Upper lobe of right lung (tissue), 1 donor: Measurements from ENCODE around the gene ARID3B. TPM values are rescaled to one million over a fixed set of nuclear protein-coding genes. Genes with fewer than 3 reads are reported as not detected.

Source experiments
- ATAC-seq: fragments of 200-7000 bp; cut with Tn5 transposase; one replicate; pipeline ENCODE4 v1.9.1; 2020; ENCODE audit warnings: mild to moderate bottlenecking, moderate library complexity
- DNase-seq: peaks from one replicate; pipeline ENCODE4 v3.0.0-alpha.2; 2020
- H3K27ac ChIP-seq: fragments of 200-600 bp; one replicate; pipeline ENCODE4 v1.8.0; 2022
- H3K27me3 ChIP-seq: fragments of 200-600 bp; one replicate; pipeline ENCODE4 v1.8.0; 2022; ENCODE audit warnings: mild to moderate bottlenecking
- H3K36me3 ChIP-seq: fragments of 200-600 bp; one replicate; pipeline ENCODE4 v1.8.0; 2022
- H3K4me1 ChIP-seq: fragments of 200-600 bp; one replicate; pipeline ENCODE4 v1.8.0; 2022
- H3K4me3 ChIP-seq: fragments of 200-600 bp; one replicate; pipeline ENCODE4 v1.8.0; 2022; ENCODE audit warnings: mild to moderate bottlenecking
- H3K9me3 ChIP-seq: fragments of 200-600 bp; one replicate; pipeline ENCODE4 v1.8.0; 2022
- CTCF ChIP-seq: fragments of 200-600 bp; IDR thresholded peaks from one replicate; pipeline ENCODE4 v1.8.0; 2022; ENCODE audit warnings: antibody characterized with exemption
- intact Hi-C: fragments of 100-400 bp; cut with DNase I; formaldehyde crosslinking; loops from one replicate; pipeline ENCODE4 v1.11.0; 2022
- total RNA-seq: library from RNA; stranded (reverse); fragmentation: NEBNext Ultra II Directional; extraction: Animal tissue kit (Norgen Biotek cat#: 25700); gene quantifications from one replicate; pipeline ENCODE4 v1.2.1, GENCODE V29; 2021
- donor health status: DM: no; HTN: yes; CAD: no; lungs with severe emphysema.

Gene ARID3B
- total RNA-seq, 1 donor from 2014 or later = 10.7 TPM

DNA sequence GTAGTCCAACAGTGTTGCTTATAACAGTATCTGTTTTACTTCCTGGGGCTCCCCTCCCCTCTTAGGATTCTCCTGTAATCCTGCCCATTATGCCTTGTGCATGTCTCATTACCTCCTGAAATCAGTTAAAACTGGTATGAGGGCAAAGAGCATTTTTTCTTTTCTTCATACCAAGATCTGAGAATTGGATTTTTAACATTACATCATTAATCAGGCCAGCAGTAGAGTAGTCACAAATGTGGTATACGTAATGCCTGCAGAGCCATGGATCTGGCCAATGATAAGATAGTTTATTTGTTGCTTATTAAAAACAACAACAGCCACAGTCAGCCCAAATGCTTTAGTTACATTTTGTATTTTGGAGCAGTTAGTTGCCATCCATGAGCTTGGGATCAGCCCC, 23.2 kb downstream of the ARID3B start:
- TF ChIP-seq CTCF = no peak
- Histone ChIP-seq H3K9me3 (no peaks in the 10 kb centered on the region), H3K4me3 (no peak overlapping the region), H3K27me3 (no peaks in the 10 kb centered on the region), H3K36me3 (no peaks in the 10 kb centered on the region), H3K4me1 (no peaks in the 10 kb centered on the region), H3K27ac (no peak overlapping the region)
- intact Hi-C loops = no loop called here
- DNase-seq (no peak), ATAC-seq (no peak)

- Histone ChIP-seq H3K36me3 (no peaks in the 10 kb centered on the region), H3K4me3 (no peak overlapping the region), H3K4me1 (no peaks in the 10 kb centered on the region), H3K9me3 (no peaks in the 10 kb centered on the region), H3K27me3 (no peaks in the 10 kb centered on the region), H3K27ac (no peak overlapping the region)
- ATAC-seq (no peak), DNase-seq (no peak)
- TF ChIP-seq CTCF = no peak
- intact Hi-C loops = no loop called here
Measured at GRCh38 chr15:74565381-74566085, 24.5 kb downstream of the ARID3B start.

DNA sequence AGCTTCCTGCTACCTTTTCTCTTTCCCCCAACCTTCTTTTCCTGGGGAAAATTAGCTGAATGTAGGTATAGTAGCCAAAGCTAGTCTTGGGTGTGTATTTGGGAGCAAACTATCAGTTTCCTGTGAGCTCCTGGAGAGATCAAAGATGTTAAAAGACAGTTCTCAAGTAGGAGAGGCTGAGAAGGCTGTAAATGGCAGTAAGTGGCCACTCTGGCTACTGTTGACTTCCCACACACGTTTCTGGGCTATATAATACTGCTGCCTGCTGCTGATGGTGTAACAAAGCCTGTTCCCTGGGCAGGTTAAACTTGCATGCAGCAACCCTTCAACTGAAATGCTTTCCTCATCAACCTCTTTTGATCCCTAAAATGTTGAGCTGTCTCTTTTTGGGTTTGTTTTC, 27.6 kb downstream of the ARID3B start:
- Histone ChIP-seq H3K9me3 (no peaks in the 10 kb centered on the region), H3K36me3 (peaks cover 17% of the 10 kb centered on the region), H3K4me1 (no peaks in the 10 kb centered on the region), H3K4me3 (no peak overlapping the region), H3K27me3 (no peaks in the 10 kb centered on the region), H3K27ac (no peak overlapping the region)
- no peak for TF ChIP-seq CTCF
- intact Hi-C loops = no loop called here
- no peak for ATAC-seq
- DNase-seq = no peak

DNA sequence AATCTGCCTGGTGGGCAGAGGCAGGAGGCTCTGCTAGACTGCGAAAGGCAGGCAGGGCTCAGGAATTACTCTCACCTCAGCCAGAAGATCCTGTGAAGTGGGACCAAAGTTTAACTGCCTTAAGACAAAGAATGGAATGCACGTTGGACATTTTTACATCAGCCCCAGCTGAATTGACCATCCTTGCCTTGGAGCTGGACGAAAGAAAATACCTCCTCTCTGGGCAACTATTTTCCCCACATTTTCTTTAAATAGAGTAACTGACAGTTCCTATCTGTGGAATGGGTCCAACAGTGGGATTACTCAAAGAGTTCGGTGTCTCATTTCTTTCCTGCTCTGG, 28.7 kb downstream of the ARID3B start:
- intact Hi-C loops = no loop called here
- no peak for TF ChIP-seq CTCF
- H3K9me3 ChIP-seq = no peaks in the 10 kb centered on the region
- no peaks in the 10 kb centered on the region for H3K4me1 ChIP-seq
- H3K27ac ChIP-seq = no peak overlapping the region
- peaks cover 28% of the 10 kb centered on the region for H3K36me3 ChIP-seq
- ATAC-seq (no peak), DNase-seq (no peak)
- no peak overlapping the region for H3K4me3 ChIP-seq
- H3K27me3 ChIP-seq = no peaks in the 10 kb centered on the region

- Histone ChIP-seq H3K27ac (no peak overlapping the region), H3K9me3 (no peaks in the 10 kb centered on the region), H3K4me1 (no peaks in the 10 kb centered on the region), H3K27me3 (no peaks in the 10 kb centered on the region), H3K36me3 (peaks cover 34% of the 10 kb centered on the region), H3K4me3 (no peak overlapping the region)
- intact Hi-C loops = no loop called here
- DNase-seq (no peak), ATAC-seq (no peak)
- no peak for TF ChIP-seq CTCF
Measured at GRCh38 chr15:74571191-74571590, 30.2 kb downstream of the ARID3B start.

DNA sequence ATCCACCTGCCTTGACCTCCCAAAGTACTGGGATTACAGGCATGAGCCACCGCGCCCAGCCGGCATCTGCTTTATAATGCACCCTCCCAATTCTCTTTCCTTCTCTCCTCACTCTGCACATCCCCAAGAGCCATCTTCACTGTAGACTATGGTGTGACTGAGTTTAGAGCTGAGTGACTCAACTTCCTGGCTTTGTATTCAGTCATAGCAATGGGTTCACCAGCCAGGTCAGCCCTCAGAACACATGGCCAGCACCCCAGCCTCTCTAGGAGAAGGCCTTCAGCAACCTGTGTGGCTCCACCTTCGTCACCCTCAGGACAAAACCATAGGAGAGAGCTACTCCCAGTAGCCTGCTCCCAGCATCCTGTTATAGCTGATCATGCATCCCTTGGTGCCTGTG, 33.0 kb downstream of the ARID3B start:
- Histone ChIP-seq H3K9me3 (no peaks in the 10 kb centered on the region), H3K36me3 (peaks cover 51% of the 10 kb centered on the region), H3K27ac (no peak overlapping the region), H3K27me3 (no peaks in the 10 kb centered on the region), H3K4me3 (no peak overlapping the region), H3K4me1 (no peaks in the 10 kb centered on the region)
- no peak for ATAC-seq
- intact Hi-C loops = no loop called here
- no peak for DNase-seq
- no peak for TF ChIP-seq CTCF
